ENCODE measurements around the gene CDH13.

Gene CDH13

GRCh38 chr16:82788919-82789318 lies 162.2 kb downstream of the CDH13 start:
- DNase-seq (ENCODE audit: low read depth): no peak

DNA sequence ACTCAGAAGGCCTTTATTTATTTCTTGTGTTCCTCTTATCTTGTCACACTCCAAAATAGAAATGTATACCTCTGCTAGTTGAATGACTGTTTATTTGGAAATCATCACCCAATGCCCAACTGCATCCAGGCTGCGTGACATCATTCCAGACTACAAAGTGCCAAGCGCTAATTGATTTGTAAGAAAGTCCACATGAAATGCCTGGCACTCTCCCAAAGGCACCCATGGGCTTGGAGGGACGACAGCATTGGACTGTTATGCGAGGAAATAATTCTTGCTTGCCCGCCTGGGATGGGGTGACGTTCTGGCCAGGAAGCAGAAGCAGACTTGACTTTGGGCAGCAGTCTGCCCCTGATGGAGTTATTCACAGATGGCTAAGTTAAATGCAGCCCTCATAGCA lies 165.9 kb downstream of the CDH13 start:
- no peak for DNase-seq (ENCODE audit: low read depth)

DNA sequence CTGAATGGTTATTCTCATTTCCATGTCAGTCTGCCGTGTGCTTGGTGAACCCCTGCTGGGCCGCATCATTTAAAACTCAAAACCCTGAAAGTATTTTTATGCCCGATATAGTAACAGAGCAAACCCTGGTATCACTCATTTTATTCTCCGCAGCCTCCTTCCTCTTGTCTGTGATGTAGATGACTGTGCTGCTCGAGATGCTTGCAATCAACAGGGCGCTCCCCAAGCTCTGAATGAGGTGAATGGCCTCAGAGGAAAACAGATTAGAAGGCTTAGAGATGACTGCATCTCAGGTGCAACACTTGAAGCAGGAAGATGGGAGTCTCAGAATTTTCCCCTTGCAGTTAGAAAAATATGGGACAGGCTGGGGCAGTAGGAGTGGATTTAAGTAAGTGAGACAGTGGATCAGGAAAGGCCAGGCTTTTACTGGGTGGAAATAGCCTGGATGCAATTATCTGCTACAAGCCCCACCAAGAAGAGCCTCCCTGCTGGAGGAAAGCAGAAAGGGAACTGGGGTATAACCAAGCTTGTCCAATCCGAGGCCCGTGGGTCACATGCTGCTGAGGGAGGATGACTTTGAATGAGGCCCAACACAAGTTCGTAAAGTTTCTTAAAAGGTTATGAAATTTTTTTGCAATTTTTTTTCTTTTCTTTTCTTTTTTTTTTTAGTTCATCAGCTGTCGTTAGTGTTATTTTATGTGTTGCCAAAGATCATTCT lies 166.9 kb downstream of the CDH13 start:
- DNase-seq (ENCODE audit: low read depth): no peak

- DNase-seq (ENCODE audit: low read depth): no peak
These were observed 169.3 kb downstream of the CDH13 start for GRCh38 chr16:82796047-82796446.

- DNase-seq (ENCODE audit: low read depth): no peak
These were observed 174.6 kb downstream of the CDH13 start for GRCh38 chr16:82801361-82801760.

- no peak for DNase-seq (ENCODE audit: low read depth)
These were observed 179.1 kb downstream of the CDH13 start for GRCh38 chr16:82805866-82806265.

DNA sequence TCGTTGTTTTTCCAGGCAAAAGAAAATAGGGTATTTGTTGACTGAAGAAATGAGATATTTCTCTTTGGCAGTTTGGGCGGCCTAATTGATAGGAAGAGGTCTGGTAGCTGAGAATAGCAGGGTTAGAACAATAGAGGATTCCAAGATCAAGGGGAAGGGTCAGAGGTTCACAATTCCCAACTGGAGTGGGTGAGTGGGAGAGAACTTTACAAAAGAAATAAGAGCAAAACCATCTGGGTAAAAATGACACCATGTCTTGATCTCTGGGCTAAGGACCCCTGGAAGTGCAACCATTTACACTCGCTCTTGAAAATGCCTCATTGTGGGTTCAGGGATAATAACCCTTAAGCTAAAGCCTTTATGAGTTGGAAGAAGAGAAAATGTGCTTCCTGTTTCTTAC lies 180.5 kb downstream of the CDH13 start:
- DNase-seq (ENCODE audit: low read depth): no peak

GRCh38 chr16:82808036-82808435 lies 181.3 kb downstream of the CDH13 start:
- no peak for DNase-seq (ENCODE audit: low read depth)

DNA sequence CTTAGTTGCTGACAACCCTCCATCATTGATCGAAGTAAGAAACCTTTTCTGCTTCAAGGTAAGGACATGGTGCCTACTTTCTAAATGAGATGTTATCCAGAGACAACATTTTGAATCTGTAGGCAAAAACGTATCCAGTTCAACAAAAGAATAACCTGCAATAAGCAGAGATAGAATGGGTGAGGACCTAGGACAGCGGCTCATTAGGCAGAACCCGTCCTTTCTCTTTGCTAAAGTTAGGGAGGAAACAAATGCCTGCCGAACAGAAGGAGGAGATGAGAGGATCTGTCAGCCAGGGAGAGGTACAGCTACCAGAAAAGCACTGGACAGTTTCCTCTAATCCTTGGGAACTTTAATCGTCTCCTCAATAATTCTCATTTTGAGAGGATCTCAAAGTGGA lies 183.3 kb downstream of the CDH13 start:
- DNase-seq (ENCODE audit: low read depth): no peak

DNA sequence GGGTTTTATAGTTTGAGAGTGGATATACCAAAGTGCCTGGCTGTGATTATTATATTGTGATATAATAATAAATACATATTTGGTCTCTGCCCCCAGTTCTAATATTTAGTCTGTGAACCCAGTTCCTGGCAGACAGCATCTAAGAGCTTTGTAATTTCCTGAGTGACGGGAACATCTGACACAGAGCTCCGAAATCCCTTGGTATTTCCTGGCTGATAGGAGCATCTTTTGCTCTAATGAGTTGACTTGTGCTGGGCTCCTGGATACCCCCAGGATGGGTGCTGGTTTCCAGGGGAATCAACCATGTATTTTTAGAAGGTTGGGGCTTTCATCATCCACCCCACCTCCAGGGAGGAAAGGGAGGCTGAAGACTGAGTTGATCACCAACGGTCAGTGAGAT lies 187.3 kb downstream of the CDH13 start:
- no peak for DNase-seq (ENCODE audit: low read depth)

- DNase-seq (ENCODE audit: low read depth): no peak
These were observed 192.5 kb downstream of the CDH13 start for GRCh38 chr16:82819286-82819685.

GRCh38 chr16:82820855-82821254 lies 194.1 kb downstream of the CDH13 start:
- no peak for DNase-seq (ENCODE audit: low read depth)

GRCh38 chr16:82824408-82824807 lies 197.6 kb downstream of the CDH13 start:
- no peak for DNase-seq (ENCODE audit: low read depth)

DNA sequence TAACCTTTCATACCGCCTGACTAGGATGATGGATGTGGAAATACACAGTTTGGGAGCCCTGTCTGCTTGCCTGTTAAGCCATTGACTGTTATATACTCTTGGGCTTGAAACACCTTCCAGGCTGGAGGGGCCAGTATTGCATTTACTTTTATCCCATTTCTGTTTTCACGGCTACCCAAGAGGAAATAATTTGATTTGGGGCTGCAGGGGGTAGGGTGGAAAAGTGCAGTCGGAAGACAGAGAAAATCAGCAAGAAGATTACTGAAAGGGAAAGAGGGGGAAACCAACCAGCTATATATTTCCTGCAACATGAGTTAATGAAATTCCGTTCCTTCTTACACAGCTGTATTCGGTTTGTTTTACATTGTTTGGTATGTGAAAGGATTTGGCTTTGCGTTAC lies 202.5 kb downstream of the CDH13 start:
- DNase-seq (ENCODE audit: low read depth): no peak

DNA sequence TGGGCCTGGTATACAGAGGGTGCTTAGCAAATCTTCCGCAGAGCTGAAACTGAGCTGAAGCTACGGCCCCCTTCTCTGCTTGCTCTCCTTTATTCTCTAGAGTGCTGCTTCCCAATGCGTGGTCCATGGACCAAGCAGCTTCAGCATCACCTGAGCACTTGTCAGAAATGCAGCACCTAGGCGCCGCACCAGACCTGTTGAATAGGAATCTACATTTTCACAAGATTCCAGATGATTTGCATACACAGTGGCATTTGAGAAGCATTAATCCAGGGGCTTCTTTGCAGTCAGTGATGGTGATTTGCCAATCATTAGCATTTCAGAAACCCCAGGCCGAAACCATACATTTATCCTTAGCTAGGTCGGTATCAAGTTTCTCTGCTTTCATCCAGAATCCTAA lies 204.2 kb downstream of the CDH13 start:
- no peak for DNase-seq (ENCODE audit: low read depth)

DNA sequence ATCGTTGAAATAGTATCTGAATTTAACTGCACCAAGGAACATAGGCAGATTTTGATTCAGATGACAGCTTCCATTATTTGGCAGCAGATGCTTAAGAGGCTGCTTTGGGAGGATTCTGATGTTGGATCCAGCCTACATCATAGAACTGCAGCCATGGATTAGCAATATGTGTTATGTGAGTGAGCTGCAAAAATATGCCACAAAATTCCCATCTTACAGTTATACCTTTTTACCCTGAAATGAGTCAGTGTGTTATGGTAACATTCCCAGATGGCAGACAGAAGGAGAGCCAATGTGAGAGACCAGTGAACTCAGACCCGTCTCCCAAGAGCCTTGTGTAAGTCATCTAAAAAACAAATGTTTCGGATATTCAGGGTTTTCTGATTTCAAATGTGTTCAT lies 206.1 kb downstream of the CDH13 start:
- DNase-seq (ENCODE audit: low read depth): no peak

DNA sequence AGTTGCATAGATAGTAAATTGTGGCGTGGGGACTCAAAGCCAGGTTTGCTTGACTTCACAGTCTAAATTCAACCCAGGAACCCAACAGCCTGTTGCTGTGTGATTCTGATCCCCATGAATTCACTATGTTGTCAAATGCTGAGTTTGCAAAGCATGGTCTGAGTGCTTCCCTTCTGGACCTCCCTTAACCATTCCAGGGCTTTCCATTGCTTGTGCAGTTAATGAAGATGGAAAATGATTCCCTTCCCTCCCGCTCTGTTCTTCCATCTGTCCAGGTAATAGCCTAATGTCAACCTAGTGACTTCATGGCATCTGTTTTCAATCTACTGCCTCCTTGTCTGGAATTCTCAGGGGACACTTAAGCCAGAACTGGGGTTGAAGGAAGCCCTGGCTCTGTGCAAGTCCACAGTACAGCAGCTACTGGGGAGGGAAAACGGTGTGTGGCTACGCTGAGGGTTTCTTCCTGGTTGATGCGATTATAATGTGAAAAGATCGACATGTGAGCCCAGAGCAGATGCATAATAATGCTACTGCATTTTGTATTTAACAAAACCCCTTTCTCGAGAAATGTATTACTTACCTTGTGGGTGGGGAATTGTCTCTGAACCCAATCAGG lies 206.7 kb downstream of the CDH13 start:
- no peak for DNase-seq (ENCODE audit: low read depth)

DNA sequence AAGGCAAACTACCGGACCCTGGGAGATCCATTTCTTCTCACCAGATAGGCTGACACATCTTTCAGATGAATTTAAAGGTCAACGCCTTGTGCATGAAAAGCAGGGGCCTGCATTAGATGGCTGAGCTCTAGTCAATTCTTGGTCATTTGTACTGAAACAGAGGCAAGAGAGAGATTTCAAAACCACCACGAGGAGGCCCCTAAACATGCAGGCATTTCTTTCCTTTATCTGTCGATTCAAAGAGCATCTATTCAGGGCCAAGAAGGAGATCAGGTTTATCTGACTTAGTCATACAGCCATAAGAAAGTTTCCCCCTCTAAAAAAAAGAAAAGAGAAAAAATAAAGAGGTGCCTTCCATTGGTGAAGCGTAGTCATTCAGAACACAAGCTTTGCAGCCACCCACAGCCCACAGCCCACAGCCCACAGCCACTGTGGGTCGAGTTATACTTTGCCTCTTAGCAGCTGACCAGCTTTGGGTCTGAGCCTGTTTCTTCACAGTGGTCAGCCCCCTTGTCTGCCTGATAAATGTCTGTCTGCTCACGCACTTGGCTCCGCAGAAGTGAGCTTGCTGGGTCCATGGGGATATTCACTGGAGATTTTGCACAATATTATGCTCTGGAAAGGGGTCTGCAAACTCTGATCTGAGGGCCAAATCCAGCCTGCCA lies 207.5 kb downstream of the CDH13 start:
- no peak for DNase-seq (ENCODE audit: low read depth)

DNA sequence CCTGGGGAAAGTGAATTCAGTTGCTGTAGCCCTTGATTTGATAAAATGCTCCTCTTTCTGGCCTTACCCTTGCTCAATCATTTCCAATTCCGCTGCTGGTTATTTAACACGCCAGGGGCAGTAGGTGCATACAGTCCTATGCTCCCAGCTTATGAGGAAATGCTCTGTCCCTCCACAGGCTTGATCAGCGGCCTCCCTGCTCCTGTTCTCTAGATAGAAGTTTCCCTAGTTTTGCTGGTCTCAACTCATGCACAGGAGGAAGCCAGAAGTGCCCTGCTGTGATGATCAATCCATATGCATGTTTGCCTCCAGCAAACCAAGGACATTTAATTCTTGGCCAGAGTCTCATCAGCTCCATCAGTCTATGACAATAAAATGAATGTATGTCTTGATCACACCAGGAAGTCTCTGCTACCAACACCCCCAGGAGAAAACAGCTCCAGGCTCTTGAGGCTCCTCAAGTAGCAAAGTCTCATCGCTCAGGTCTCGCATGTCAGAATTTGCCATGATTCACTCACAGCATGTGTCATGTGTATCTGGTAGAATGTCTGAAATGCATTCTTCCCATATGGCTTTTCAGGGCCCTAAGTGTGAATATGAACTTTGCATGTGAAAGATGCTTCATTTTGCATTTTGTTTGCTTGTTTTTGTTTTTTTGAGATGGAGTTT lies 208.9 kb downstream of the CDH13 start:
- no peak for DNase-seq (ENCODE audit: low read depth)

- DNase-seq (ENCODE audit: low read depth): no peak
These were observed 214.3 kb downstream of the CDH13 start for GRCh38 chr16:82841108-82841507.

DNA sequence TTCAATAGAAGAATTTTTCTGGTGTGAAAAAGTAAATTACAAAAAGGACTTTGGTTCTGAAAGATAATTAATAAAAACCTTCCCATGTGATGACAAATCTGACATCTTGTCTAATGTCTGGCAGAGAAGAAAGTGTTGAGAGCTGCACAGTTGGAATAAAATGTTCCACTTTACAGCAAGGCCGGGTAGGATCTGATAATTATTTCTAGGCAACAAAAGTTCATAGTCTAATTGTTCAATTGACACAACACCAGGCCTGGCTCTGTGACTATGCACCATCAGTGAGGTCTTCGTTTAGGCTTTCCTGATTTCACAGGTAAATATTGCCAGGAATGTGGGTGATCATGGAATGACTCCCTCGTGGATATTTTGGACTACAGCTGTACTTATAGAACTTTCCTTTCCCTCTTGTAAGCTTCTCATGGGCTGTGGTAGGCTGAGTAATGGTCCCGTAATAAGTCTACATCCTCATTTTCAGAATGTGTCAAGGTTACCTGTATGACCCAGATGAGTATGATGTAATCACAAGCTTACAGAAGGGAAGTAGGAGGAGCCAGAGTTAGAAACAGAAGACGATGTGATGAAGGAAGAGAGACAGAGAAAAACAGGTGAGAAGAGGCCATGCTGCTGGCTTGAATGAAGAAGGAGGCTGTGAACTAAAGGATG lies 217.0 kb downstream of the CDH13 start:
- DNase-seq (ENCODE audit: low read depth): no peak

DNA sequence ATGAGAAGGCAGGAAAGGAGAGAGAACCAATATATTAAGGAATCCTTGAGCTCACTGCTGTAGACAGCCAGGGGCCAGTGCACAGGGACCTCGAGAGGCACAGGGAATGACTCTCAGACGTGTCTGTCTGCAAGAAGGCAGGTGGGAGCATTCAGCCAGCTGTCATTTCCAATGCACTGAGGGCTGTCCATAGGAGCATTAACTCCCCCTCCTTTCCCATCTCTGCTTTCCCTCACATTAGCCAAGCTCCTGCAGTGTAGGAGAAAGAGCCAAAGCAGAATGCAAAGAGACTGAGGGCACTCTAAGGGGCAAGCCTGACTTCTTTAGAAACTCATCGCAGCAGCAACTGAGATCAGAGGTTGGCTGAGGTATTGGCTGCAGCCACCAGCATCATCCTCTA lies 218.3 kb downstream of the CDH13 start:
- no peak for DNase-seq (ENCODE audit: low read depth)

Measured in activated T-helper 1 cell treated with Interleukin-2 at 50 U/mL for 16 hours (primary cell).